GM18907 (cell line): ENCODE data around the gene CCDC88A.

ENCODE experiments used
- ATAC-seq: cut with Tn5 transposase; IDR thresholded peaks from one replicate; pipeline ENCODE4 v1.9.1; 2021; ENCODE audit warnings: mild to moderate bottlenecking, moderate library complexity; ENCODE audit not compliant: unreplicated experiment

The CCDC88A gene

DNA sequence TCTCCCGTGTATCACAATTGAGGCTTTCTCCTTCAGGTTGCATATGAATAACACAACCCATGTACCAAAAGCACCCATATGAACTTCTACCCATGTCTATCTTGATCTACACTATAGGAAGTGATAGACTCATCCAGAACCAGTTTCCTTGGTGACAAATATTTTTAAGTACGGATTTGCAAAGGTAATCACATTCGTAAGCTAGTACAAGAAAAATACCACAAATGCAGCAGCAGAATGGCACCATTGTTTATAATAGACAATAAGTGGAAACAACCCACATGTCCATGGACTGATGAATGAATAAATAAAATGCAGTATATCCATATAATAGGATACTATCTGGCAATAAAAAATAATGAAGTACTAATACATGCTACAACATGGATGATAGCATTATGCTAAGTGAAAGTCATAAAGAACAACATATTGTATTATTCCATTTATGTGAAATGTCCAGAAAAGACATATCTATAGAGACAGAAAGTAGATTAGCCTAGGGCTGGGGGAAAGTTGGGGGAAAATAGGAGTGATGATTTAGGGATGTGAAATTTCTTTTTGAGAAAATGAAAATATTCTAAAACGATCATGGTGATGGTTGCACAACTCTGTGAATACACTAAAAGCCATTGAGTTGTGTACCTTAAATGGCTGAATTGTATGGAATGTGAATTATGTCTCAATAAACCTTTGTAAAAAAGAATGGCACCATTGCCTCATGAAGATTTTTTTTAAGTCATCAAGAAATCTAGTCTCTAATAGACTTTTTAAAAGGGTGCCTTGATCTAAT, 3.4 kb upstream of the CCDC88A start:
- ATAC-seq, result no peak

DNA sequence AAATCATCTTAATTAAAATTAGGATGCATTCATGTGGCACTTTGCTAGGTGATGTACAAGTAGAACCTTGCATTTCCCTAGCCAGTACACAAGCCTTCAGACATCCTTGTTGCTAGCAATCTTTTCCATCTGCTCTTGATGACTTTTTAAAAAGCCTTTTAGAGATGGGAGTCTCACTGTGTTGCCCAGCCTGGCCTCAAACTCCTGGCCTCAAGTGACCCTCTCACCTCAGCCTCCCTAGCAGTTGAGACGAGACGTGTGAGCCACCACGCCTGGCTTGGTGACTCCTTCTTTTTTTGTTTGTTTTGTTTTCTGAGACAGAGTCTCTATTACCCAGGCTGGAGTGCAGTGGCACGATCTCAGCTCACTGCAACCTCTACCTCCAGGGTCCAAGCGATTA, 1.7 kb upstream of the CCDC88A start:
- no peak for ATAC-seq

DNA sequence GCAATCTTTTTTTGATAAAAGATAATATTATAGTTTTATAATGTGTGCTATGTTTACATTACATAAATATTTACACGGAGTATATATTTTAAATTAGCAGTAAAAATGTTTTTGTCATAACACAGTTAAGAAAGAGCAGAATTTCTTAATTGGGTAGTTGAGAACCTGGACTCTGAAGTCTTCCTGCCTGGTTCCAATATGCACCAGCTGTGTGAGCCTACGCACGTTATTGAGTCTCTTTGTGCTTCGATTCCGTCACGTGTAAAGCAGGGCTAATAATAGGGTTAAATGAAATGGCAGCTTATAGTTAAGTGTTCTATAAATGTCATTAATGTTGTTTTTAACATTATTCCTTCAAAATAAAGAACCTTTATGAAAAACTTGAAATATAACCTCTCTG, 1.2 kb upstream of the CCDC88A start:
- no peak for ATAC-seq

DNA sequence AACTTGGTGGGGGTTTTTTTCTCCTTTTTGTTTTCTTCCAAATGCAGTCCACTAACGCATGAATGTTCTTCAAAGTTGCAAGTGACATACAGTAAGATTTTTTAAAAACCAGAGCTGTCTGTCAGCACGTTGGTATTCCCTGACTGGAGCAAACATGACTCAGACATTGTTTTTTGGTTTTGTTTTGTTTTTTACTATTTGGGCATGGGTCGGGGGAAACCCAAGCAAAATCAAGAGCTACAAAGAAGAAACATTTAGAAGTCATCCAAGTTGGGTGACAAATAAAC, 726 bp upstream of the CCDC88A start:
- no peak for ATAC-seq

DNA sequence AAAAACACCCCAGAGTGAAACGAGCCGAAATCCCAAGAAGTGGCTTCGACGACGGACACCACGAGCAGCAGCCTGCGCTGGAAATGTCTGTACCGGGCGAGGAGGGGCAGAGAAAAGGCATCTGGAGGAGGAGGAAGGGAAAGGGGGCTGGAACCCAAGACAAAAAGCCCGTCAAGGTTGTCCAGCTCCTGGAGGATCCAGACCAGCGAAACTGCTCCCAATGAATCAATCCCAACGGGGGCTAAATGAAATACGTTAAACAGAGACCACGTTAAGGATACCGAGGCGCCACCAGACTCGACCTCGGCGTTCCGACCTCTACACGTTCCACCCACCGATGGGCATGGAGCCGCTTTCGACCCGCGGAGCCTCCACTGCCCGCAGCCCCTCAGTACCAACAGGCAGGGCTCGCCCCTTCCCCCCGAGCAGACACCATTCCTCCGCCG, 400 bp downstream of the CCDC88A start:
- ATAC-seq, result peak; percentile 30

DNA sequence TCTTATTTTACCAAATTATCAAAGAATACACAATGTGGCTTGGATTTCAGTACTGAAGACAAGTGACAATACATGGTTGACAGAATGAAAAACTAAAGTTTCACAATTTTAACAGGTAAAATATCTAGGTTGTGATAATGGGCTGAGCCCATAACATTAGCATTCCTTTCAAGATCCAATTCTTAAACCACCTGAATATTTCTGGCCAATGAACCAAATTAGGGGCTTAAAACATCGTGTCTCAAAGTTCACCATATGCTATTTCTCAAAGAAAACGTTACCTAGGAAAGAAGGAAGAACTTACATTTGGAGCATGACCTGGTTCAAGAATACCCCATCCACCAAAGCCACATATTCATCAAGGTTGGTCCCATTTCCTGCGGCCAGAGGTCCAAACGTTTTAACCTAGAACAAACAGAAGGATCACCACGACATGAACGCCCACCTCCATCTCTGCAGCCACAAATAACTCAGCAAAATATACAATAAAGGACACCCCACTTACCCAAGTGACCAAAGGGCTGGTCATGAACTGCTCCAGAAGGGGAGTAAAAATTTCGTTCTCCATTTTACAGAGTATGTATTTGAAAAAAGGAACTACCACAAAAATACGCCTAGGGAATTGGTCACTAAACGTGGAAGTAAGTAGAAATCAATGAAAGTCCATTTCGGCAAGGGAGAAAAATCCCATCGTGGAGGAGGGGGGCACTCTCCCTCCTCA, 984 bp downstream of the CCDC88A start:
- no peak for ATAC-seq

DNA sequence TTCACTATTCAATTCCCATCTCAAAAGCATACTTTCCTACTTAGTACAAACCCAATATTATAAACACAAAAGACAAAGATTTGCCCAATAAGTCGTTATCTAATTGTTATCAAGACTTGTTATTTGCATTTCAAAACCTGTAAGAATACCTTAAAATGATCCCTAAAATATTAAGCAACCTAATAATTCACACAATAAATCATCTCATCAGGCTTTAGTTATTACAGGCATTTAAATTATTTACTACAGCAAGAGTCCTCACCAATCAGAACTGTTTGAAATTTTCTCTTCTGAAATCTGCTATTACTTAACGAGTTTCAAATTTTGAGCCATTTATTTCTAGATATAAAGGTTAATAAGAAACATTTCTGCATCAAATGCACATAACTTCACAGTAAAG, 1.6 kb downstream of the CCDC88A start:
- ATAC-seq, result no peak

DNA sequence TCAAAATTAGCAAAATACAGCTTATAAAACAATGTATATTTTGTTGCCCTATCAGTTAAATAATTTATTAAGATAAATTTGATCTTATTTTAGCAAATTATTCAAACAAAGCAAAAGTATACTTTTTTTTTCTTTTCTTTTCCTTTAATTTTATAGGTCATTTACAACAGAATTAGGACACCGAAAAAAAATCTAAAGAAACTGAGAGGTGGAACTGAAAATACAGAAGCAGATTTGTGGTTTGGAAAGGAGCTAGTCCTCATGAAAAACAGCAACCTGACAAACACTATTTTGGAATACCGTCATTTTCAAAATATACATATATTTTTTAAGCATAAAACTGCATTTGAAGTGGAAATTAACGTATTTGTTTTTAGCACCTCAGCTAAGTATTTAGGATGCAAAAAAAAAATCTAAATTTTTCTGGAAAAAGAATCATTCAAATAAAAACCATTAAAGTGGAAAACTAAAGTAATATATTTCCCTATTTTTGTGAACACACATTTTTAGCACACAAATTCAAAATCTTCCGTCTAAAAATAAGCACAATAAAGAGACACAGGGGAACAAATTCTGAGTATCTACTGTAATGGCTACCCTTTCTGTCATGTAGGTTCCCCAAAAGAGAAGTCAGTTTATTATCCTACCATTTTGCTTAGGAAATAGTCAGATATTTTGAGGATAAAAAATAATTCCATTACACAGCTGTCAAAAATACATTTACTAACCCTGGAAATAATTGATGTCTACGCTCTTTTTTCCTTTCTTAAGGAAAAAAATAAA, 2.7 kb downstream of the CCDC88A start:
- no peak for ATAC-seq

DNA sequence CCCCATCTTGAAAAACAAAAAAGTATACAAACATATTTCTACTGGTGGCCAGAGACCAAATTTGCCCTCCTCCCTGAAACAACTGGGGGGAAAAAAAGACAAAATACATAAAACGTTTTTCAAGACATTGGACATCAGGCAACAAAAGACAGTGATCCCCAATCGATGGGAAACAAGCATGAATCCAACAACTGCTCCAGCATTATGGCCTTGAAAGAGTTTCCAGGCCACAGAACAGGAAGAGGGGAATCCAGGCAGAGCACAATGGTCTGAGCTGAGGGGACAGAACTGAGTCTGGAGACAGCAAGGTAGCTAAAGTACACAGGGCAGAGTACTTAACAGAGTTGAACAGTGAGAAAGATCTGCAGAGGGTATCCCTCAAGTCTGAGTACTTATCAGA, 4.4 kb downstream of the CCDC88A start:
- ATAC-seq, result no peak

DNA sequence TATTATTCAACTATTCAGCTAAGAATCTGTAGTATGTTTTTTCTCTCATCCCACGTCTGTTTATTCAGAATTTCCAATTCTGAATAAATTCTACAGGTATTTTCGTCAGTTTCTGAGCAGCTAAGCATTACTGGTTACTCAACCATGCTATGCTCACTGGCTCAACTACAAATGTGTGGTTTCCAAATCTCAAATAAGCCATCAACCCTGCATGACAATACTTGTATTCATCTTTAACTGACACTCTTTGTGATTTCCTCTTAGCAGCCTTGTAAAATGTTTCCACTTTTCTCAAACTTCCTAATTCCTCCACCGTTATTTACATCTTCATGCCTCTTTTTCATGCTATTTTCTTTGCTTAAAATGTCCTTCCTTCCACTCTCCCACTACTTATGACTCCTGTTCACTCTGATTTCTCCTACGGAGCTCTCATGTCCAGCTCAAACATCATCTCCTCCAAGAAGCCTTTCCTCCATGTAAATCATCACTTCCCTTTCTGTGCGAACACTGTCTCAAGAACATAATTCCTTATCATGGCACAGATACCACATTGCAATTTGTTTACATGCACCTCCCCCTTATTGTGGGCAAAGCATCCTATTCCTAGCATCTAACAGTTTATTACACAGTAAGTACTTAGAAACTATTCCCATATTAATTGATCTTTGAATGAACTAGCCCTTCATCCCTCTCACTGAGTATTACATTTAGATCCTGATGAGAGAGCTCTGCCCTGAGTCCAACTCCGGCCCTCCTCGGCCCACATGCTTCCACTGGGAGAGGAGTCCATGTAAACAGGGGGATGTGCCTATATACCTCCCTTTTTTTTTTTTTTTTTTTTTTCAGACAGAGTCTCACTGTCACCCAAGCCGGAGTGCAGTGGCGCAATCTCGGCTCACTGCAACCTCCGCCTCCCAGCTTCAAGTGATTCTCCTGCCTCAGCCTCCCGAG, 10.5 kb downstream of the CCDC88A start:
- peak; percentile 47 for ATAC-seq

DNA sequence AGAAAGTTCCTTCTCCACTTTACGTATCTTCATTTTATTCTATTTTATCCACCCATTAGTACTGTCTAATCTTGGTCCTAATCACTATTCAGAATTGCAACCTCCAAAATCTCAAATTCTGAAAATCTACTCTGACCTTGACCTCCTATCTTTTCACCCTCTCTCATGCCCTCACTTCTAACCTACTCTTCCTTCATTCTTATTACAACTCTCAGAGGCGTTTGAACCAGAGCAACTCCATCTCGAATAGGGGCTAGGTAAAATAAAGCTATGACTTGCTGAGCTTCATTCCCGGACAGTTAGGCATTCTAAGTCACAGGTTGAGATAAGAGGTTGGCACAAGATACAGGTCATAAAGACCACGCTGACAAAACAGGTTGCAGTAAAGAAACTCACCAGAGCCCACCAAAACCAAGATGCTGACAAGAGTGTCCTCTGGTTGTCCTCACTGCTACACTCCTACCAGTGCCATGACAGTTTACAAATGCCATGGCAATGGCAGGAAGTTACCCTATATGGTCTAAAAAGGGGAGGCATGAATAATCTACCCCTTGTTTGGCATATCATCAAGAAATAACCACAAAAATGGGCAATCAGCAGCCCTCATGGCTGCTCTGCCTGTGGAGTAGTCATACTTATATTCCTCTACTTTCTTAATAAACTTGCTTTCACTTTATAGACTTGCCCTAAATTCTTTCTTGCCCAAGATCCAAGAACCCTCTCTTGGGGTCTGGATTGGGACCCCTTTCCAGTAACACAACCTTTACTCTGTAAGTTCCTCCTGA, 11.4 kb downstream of the CCDC88A start:
- ATAC-seq, result peak; percentile 14

DNA sequence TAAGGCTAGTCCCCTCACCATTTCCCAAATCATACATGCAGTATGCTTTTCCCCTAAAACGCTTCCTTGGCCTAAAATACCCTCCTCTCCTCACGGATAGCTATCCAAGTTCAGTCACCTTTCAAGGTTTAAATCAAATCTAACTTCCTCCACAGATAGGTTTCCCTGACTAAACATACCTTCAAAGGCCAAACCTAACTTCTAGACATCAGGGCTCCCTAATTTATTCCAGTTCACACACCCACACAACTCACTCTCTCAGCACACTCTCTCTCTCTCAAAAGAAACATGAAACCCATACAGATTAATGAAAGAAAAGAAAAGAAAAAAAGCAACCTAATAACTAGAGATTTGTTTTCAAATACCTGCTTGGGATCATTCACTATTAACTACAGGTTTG, 14.5 kb downstream of the CCDC88A start:
- ATAC-seq, result no peak

DNA sequence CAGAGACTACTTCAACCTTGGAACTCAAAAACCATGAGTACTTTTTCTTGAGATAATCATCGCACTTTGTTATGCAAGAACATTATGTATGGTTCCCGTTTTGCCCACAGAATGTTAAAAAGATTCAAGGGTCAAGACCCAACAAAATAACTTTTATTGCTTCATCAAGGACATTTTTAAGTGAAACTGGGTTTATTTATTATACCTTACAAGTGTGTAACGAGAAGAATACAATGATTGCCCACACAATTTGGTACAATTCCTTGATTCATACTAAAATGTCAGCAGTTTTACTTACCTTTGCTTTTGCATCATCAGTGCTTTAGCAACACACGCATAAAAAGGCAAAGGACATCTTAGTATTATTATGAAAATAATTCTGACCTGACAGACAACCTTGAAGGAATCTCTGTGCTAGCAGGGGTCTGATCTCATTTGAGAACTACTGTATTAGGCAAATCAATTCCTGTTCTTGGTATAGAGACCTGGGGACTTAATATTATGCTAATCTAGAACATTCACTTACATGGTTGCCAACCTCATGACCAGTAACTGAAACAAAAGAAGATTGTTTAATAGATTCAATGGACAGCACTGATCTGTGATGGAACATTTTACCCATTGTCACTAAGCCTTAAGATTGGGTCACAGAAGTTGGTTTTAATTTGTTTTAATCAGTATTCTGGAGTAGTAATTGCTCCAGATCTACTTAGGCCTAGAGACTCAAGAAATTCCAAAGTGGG, 16.2 kb downstream of the CCDC88A start:
- no peak for ATAC-seq

DNA sequence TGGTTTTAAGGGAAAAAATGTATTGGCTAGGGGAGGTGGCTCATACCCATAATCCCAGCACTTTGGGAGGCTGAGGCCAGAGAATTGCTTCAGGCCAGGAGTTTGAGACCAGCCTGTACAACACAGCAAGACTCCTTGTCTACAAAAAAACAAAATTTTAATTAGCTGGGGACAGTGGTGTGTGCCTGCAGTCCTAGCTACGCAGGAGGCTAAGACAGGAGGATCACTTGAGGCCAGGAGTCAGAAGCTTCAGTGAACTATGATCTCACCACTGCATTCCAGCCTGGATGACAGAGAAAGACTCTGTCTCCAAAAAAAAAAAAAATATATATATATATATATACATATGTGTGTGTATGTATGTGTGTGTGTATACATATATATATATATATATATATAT, 18.5 kb downstream of the CCDC88A start:
- ATAC-seq, result no peak

DNA sequence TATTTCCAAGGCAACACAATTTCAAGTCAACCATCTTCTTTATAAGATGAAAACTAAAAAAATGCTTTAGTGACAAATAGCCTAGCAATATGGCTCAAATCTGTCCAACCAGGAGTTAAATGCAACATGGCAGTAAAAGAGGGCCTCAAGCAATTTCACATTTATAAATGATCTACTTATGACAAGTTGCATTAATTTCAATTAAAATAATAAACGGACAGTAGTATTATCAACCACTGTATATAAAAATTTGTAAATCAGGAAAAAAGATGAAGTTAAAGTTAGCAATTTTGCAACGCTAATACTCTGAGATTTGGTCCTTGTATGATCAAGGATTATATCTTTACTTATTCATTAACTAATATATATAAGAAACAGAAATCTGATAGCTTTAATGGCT, 19.3 kb downstream of the CCDC88A start:
- no peak for ATAC-seq

DNA sequence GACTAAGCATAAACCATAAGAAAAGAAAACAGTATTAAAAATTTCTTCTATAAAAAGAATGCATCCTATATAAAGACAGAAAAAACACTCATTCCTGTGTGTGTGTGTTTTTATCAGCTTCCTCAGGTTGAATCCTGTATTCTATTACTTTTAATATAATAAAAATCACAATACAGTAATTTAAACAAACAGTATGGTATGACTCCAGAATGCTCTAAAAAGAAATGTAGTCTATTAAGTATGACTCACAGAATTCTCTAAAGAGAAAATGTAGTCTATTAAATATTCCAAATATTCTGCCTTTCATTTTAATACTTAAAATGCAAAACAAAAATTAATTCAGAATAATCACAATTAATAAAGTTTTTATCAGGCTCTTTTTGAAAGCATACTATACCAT, 19.8 kb downstream of the CCDC88A start:
- no peak for ATAC-seq

DNA sequence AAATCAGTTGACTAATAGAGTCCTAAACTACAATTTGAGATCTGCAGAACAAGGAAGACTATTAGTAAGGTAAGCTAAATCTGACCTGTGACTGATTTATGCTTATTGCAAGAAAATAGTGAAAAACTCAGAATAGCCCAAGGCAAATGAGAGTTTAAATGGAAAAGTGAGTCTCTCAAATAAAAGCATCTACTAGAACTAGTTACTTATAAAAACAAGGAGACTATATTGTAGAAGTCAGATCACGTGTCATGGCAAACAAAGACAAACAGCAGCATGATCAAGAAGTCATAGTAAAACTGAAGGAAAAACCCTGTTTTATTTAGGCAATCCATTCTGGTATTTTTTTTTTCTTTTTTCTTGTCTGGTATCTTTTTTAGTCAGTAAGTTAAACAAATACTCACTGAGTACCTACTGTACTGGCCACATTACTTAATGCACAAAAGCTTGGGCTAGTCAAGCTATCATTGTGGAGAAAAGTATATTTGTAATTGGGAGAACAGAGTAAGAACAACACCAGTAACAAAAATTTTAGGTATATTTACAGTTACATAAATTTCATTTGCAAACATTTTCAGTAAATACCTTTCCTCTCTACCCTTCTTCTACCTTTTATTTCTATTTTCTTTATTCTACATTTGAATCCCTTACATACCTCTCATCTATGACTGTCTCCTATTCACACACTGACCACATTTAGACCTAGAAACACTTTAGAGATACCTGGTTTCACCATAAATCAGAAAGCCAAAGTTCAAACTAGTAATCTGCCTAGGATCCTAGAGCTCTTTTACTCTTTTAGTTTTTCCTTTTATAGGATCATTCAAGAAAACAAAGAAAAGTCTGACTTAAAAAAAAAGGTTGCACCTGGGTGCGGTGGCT, 23.7 kb downstream of the CCDC88A start:
- peak; percentile 79 for ATAC-seq

DNA sequence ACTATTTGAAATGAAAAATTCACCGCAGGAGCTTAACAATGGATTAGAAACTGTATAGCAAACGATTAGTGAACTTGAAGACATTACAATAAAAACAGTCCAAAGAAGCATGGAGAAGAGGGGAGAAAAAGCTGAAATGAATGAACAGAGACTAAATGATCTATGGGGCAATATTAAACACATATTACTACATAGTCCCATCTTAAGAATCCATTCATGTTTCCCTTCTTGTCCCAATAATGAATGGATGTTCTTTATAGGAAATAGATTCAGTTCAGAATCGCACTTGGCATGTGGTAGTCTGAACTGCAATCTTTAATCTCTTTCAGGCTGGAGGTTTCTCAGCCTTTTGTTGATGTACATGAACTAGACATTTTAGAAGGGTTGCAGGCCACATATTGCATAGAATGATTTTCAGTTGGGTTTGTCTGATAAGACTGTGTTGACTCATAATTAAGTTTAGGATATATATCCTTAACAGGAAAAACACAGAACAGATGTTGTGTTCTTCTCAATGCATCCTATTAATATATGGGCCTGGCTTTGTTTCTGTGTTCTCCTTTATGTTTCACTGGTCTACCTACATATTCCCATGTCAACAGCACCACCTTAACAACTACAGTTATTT, 27.9 kb downstream of the CCDC88A start:
- no peak for ATAC-seq
